GM19468 (cell line): ENCODE results near the gene TMEM242.
"Not testable (repeated sequence)": the region's sequence is repeated elsewhere in the genome, so short reads cannot be mapped to it uniquely, and the experiment has no call there.

Source experiments
- ATAC-seq: cut with Tn5 transposase; IDR thresholded peaks from one replicate; pipeline ENCODE4 v1.9.1; 2021; ENCODE audit warnings: mild to moderate bottlenecking, moderate library complexity, moderate number of reproducible peaks; ENCODE audit not compliant: unreplicated experiment; ENCODE audit errors: extremely low read depth

Gene TMEM242

GRCh38 chr6:157325069-157325805 lies 1.9 kb upstream of the TMEM242 start:
- ATAC-seq = no peak

- ATAC-seq = no peak
Measured at GRCh38 chr6:157323966-157324300, 614 bp upstream of the TMEM242 start.

- ATAC-seq = no peak
Measured at GRCh38 chr6:157322792-157323254, 496 bp downstream of the TMEM242 start.

GRCh38 chr6:157316871-157317814 lies 6.2 kb downstream of the TMEM242 start:
- ATAC-seq = no peak

GRCh38 chr6:157314705-157315321 lies 8.5 kb downstream of the TMEM242 start:
- peak; percentile 53 for ATAC-seq

- no peak for ATAC-seq
Measured at GRCh38 chr6:157313531-157314467, 9.5 kb downstream of the TMEM242 start.

- ATAC-seq = no peak
Measured at GRCh38 chr6:157312757-157313156, 10.6 kb downstream of the TMEM242 start.

- ATAC-seq = not testable (repeated sequence)
Measured at GRCh38 chr6:157310693-157311092, 12.6 kb downstream of the TMEM242 start.

- no peak for ATAC-seq
Measured at GRCh38 chr6:157307661-157308060, 15.7 kb downstream of the TMEM242 start.

- ATAC-seq = no peak
Measured at GRCh38 chr6:157305670-157306653, 17.4 kb downstream of the TMEM242 start.

- no peak for ATAC-seq
Measured at GRCh38 chr6:157304899-157305663, 18.2 kb downstream of the TMEM242 start.

GRCh38 chr6:157302736-157303135 lies 20.6 kb downstream of the TMEM242 start:
- no peak for ATAC-seq

- no peak for ATAC-seq
Measured at GRCh38 chr6:157300436-157300835, 22.9 kb downstream of the TMEM242 start.

- no peak for ATAC-seq
Measured at GRCh38 chr6:157300006-157300405, 23.3 kb downstream of the TMEM242 start.

GRCh38 chr6:157298216-157298724 lies 25.0 kb downstream of the TMEM242 start:
- no peak for ATAC-seq

GRCh38 chr6:157294654-157295053 lies 28.7 kb downstream of the TMEM242 start:
- no peak for ATAC-seq

GRCh38 chr6:157293780-157294179 lies 29.5 kb downstream of the TMEM242 start:
- ATAC-seq = no peak

GRCh38 chr6:157292202-157292601 lies 31.1 kb downstream of the TMEM242 start:
- ATAC-seq = no peak
